GM12878 (cell line): ENCODE results near the gene IVL.

Source experiments
- ASH2L ChIP-seq: fragments of 300-600, 200-600 bp; sonication (generic); IDR thresholded peaks from 2 replicates; pipeline ENCODE4 v1.6.1; 2017; ENCODE audit warnings: low read depth, mild to moderate bottlenecking, borderline replicate concordance
- CTCF ChIP-seq, 3 experiments: IDR thresholded peaks in 2 of 3; conservative IDR thresholded peaks in 1 of 3; 2 replicates each; pipeline ENCODE4 v1.5.1; 2011; ENCODE audit warnings: low read depth in 3 of 3, low read length in 3 of 3, mild to moderate bottlenecking in 3 of 3, control low read depth in 2 of 3, moderate library complexity in 2 of 3, inconsistent platforms in 1 of 3, mixed read lengths in 1 of 3; ENCODE audit not compliant: control insufficient read depth in 2 of 3, insufficient read depth in 1 of 3; ENCODE audit errors: extremely low read depth in 1 of 3
- DPF2 ChIP-seq: fragments of 450-650 bp; IDR thresholded peaks from 2 replicates; pipeline ENCODE4 v1.6.1; 2017; ENCODE audit warnings: mild to moderate bottlenecking
- E2F8 ChIP-seq: fragments of 450-650 bp; IDR thresholded peaks from 2 replicates; pipeline ENCODE4 v1.6.1; 2018; ENCODE audit warnings: mild to moderate bottlenecking, low read depth, moderate library complexity; ENCODE audit not compliant: partially characterized antibody
- EGR1 ChIP-seq, 2 experiments: IDR thresholded peaks; 1 replicate in 1 of 2; 2 replicates in 1 of 2; pipeline ENCODE4 v1.6.1; 2011 to 2012; ENCODE audit warnings: low read depth in 2 of 2, low read length in 2 of 2, borderline replicate concordance in 1 of 2, mild to moderate bottlenecking in 1 of 2, moderate library complexity in 1 of 2
- EZH2 ChIP-seq: IDR thresholded peaks from 2 replicates; pipeline ENCODE4 v1.6.1; 2012; ENCODE audit warnings: low read depth, mild to moderate bottlenecking, control low read depth, inconsistent platforms, low read length, borderline replicate concordance; ENCODE audit not compliant: control insufficient read depth
- MAX ChIP-seq: IDR thresholded peaks from 2 replicates; pipeline ENCODE4 v1.6.1; 2012; ENCODE audit warnings: low read depth, low read length, improper control_type of control experiment
- RAD21 ChIP-seq: IDR thresholded peaks from 2 replicates; pipeline ENCODE4 v1.6.1; 2011; ENCODE audit warnings: mild to moderate bottlenecking, low read depth, low read length, moderate library complexity; ENCODE audit not compliant: insufficient read depth
- RAD51 ChIP-seq: fragments of 450-650 bp; IDR thresholded peaks from 2 replicates; pipeline ENCODE4 v1.6.1; 2016; ENCODE audit warnings: moderate library complexity, mild to moderate bottlenecking, inconsistent platforms
- SIN3A ChIP-seq: IDR thresholded peaks from 2 replicates; pipeline ENCODE4 v1.6.1; 2012; ENCODE audit warnings: low read depth, low read length, improper control_type of control experiment
- ZNF24 ChIP-seq: fragments of 450-650 bp; IDR thresholded peaks from 2 replicates; pipeline ENCODE4 v1.6.1; 2017; ENCODE audit warnings: antibody characterized with exemption, mild to moderate bottlenecking
- ZNF384 ChIP-seq: IDR thresholded peaks from 2 replicates; pipeline ENCODE4 v1.6.1; 2012; ENCODE audit warnings: low read depth, mild to moderate bottlenecking, low read length, improper control_type of control experiment, borderline replicate concordance

GRCh38 chr1:152928671-152929070, 20.3 kb downstream of the IVL start:
- TF ChIP-seq SIN3A (no peak), CTCF (IDR thresholded peaks at IDR 0.05 in 2 of 3, conservative IDR thresholded peaks at IDR 0.05 in 1 of 3; ENCODE audit: control insufficient read depth in 2 of 3, extremely low read depth in 1 of 3, insufficient read depth in 1 of 3, low read depth in 3 of 3, low read length in 3 of 3) (no peak), E2F8 (no peak), ZNF24 (no peak), EZH2 (no peak), DPF2 (no peak), RAD51 (no peak), ASH2L (no peak), MAX (no peak), EGR1 (IDR thresholded peaks at IDR 0.05; ENCODE audit: borderline replicate concordance in 1 of 2, low read depth in 2 of 2, low read length in 2 of 2) (no peak), ZNF384 (no peak), RAD21 (no peak)
